HG03469 (cell line): ENCODE measurements around the gene FHIP1B.

Experiments
- ATAC-seq: cut with Tn5 transposase; IDR thresholded peaks from one replicate; pipeline ENCODE4 v1.9.1; 2021; ENCODE audit warnings: mild to moderate bottlenecking, moderate library complexity, moderate number of reproducible peaks; ENCODE audit not compliant: unreplicated experiment

The FHIP1B gene

GRCh38 chr11:6240139-6240538 lies 5.7 kb upstream of the FHIP1B start:
- ATAC-seq, result no peak

DNA sequence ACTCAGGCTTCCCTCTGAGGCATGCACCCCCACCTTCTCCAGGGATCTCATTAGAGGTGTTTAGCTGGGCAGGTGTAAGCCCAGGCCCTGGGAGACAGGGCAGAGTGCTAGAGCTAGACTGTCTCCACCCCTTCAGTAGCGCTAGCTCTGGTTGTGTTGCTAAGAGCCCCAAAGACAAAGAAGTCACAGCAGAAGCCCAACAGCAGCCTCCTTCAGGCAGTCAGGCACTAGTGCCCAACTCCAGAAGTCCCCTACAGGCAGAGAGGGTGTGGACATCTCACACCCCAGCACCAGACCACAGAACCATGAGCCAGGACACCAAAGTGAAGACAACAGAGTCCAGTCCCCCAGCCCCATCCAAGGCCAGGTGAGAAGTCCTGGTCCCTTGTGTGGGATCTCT lies 4.5 kb upstream of the FHIP1B start, which contains the start of gene CNGA4:
CNGA4 (plus strand) TSS at position 188 of the 400 bp plus-strand sequence; CDS start at position 306, 118 bp downstream.
- ATAC-seq, result no peak

- ATAC-seq, result no peak
Observed at GRCh38 chr11:6237761-6238302, 3.4 kb upstream of the FHIP1B start.

GRCh38 chr11:6237266-6237665 lies 2.8 kb upstream of the FHIP1B start:
- ATAC-seq, result no peak

GRCh38 chr11:6233984-6234386 lies 451 bp downstream of the FHIP1B start:
- ATAC-seq, result no peak

DNA sequence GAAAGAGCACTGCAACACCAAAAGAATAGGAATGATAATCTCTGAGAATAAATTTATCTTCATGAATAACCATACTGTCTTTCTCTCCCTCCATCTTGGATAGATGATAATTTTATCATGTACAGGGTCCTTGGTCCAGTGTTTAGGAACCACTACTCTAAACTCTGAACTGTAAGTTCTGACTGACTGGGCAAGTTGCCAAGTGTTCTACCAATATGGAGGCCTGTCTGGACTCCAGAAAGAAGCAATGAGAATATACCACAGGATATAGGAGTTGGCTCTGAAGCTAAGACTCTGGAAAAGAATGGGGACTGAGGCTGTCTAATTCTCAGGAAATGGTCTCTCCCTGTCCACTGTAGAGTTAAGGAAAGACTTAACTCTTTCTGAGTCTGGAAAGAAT lies 1.5 kb downstream of the FHIP1B start:
- no peak for ATAC-seq

DNA sequence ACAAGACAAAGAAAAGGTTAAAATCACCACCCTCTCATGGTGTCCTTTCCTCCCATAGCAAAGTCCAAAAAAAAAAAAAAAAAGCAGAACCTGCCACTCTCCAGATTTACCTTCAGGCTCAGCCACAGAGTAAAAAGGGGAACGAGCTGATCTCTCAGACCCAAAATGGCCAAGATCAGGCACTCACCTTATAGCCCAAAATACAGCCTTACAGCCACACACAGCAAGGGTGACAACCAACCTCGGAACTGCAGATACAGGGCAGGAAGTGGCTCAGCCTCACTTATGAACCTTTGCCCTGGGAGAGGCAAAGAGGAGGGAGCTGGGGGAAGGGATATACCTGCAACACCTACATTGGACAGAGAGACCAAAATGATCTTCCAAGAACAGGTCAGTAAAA lies 4.5 kb downstream of the FHIP1B start:
- no peak for ATAC-seq

- ATAC-seq, result no peak
Observed at GRCh38 chr11:6228520-6228919, 5.9 kb downstream of the FHIP1B start.

DNA sequence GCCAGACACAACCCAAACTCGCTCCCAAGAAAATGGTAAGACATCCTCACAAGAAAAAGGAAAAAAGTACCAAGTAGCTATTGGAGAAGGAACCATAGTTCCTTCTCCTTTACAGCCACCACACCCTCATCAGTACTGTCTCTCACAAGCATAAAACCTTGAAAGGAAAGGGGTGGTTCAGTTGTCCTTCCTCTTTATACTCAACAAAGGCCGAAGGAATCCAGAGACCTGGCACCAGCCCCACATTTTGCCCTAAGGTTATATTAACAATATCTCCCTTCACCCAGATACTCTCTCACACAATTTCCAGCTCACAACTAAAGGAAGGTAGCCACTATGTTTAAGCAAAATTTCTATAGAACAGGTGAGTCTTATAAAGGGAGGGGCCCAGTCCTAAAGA lies 8.5 kb downstream of the FHIP1B start:
- no peak for ATAC-seq

DNA sequence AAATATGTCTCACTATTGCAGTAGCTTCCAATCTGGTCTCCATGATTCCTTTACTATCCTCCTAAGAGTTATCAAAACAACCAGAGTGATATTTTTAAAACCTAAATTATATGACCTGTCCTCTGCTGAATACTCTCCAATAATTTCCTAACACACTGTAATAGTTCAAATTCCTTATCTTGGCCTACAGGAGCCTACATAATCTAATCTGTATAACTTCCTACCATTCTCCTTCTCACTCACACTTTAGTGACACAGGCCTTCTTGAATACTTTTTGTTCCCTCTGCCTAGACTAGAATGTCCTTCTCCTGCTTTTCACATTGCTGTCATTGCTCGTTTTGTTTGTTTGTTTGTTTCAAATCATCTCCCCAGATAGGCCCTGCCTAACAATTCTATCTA lies 9.4 kb downstream of the FHIP1B start:
- no peak for ATAC-seq

GRCh38 chr11:6224421-6224820 lies 10.0 kb downstream of the FHIP1B start:
- no peak for ATAC-seq

- no peak for ATAC-seq
Observed at GRCh38 chr11:6223854-6224253, 10.6 kb downstream of the FHIP1B start.

GRCh38 chr11:6219359-6219758 lies 15.1 kb downstream of the FHIP1B start:
- no peak for ATAC-seq

DNA sequence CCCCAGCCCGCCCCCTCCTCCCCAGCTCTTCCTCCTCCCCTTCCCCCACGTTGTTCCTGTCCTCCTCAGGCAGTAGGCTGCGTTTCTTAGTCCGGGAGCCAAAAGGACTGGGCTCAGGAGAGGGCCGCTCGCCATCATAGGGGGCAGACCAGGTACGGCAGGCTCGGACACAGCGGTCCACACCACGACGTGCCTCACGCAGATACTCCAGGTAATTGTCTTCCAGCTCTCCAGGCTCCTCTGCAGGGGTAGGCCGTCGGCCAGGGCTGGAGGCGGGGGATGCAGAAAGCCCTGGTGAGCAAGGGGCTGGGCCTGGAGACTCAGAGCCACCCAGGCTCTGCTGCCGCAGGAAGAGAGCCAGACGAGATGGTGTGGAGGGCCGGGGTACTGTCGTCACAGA lies 16.7 kb downstream of the FHIP1B start:
- no peak for ATAC-seq

GRCh38 chr11:6216501-6216900 lies 17.9 kb downstream of the FHIP1B start:
- no peak for ATAC-seq

DNA sequence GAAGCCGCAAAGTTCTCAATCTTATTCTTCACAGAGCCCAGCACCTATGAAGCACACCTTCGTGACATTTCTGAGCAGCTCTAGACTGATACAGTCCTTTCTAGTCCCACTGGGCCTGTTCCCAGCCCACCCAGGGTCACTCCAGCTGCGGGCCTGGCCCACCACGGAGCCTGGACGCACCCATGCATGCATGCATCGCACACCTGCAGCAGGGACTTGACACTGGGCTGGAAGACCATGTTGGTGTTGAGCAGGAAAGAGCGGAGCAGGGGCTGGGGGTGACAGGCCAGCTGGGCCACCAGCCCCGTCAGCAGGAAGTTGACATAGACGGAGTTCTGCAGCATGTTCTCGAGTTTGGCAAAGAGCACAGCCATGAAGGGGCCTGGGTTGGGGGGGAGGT lies 19.9 kb downstream of the FHIP1B start:
- no peak for ATAC-seq

DNA sequence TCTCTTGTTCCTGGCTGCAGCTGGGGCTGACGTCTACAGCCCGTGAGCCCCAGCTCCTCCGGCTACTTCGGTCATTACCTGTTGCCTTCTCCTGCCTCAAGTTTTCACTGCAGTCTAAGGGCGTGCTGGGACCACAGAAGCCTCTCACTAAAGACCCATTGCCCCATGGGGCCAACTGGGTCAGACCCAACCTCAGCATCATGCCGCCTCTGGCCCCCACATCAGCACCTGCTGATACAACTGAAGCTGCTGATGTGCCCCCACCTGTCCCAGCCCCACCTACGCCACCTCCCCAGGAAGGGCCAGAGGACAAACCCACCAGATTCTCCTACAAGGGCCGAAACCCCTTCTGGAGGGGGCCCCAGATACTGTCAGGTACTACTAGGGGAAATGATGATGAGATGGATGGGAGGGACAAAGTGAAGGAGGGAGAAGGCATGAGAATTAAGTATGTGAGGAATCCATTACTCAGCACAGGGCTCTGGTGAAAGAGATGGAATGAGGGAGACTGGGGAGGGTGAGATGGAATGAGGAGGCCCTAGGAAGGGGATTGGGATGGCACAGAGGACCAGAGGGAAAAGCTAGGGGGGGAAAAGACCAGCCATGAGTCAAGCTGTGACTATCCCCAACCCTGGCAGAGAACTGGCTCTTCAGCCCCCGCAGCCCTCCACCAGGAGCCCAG lies 24.0 kb downstream of the FHIP1B start:
- ATAC-seq, result no peak

DNA sequence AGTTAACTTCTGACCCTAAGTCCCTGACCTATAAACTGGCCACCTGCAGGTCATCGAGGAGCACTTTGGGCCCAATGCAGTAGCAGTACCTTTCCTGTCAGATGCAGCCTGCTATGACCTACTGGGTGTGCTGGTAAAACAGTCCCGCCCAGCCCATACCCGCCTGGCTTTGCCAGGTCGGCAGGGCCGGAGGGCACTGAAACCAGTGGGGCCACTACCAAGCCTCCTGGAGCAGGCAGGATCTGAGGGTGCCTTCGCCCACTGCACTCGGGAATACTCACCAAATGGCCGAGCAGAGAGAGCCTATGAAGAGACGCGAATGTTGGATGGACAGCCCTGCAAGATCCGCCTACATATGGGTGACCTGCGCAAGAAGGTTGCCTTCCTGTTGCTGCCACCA lies 24.6 kb downstream of the FHIP1B start:
- no peak for ATAC-seq

GRCh38 chr11:6206456-6207180 lies 27.8 kb downstream of the FHIP1B start:
- no peak for ATAC-seq

DNA sequence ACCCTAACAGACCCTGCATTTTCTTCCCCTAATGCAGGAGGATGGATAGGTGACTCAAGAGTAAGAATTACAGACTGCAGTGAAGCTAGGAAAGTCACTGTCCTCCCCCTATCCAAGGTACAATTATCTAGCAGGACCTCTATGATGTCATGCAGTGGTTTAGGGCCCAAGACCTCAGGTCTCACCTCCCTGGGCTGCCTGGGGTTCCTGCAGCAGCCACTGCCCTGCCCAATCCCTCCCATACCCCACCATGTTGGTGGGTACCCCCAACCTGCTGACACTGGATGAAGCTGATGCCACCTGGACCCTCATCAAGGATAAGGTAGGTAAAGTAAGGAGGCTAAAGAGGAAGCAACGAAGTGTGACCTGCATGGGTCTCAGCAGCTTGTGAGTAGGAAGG lies 29.1 kb downstream of the FHIP1B start, which contains the start of gene C11orf42:
C11orf42 (plus strand) TSS at position 192 of the 400 bp plus-strand sequence; CDS start at position 251, 59 bp downstream.
- ATAC-seq, result no peak

- ATAC-seq, result no peak
Observed at GRCh38 chr11:6204706-6205105, 29.7 kb downstream of the FHIP1B start.

GRCh38 chr11:6203327-6203726 lies 31.1 kb downstream of the FHIP1B start:
- peak; percentile 67 for ATAC-seq
